HEK293 (cell line): Measurements from ENCODE around the gene CAMK2G.

Experiments
- CTCF ChIA-PET: fragments of 350-600 bp; formaldehyde crosslinking; extraction: SDS; loops from one replicate; lab custom pipeline; 2021; ENCODE audit warnings: antibody characterized with exemption; lab: Yijun Ruan, JAX
- POLR2A ChIA-PET: fragments of 300-600 bp; formaldehyde crosslinking; extraction: SDS; loops from one replicate; lab custom pipeline; 2020; ENCODE audit warnings: antibody characterized with exemption, inconsistent platforms; lab: Yijun Ruan, JAX
- H3K27ac ChIP-seq: fragments of 200-500 bp; sonication (Bioruptor generic); 2 replicates; pipeline ENCODE4 v1.5.1; 2014; ENCODE audit warnings: low read depth, low read length, control low read depth, inconsistent platforms; ENCODE audit errors: extremely low read depth
- H3K36me3 ChIP-seq, 2 experiments: fragments of 200-500 bp in 1 of 2; sonication (Bioruptor generic) in 1 of 2; 1 replicate in 1 of 2; 2 replicates in 1 of 2; pipeline ENCODE4 v1.5.1; 2014 to 2017; ENCODE audit warnings: inconsistent platforms in 2 of 2, low read length in 2 of 2; ENCODE audit not compliant: control insufficient read depth in 2 of 2, insufficient read depth in 1 of 2
- H3K4me1 ChIP-seq: fragments of 200-500 bp; sonication (Bioruptor generic); 2 replicates; pipeline ENCODE4 v1.5.1; 2014; ENCODE audit warnings: mild to moderate bottlenecking, low read length, inconsistent platforms; ENCODE audit not compliant: control insufficient read depth, insufficient read depth
- H3K4me3 ChIP-seq: 2 replicates; pipeline ENCODE4 v1.5.1; 2011; ENCODE audit warnings: low read depth, mild to moderate bottlenecking, control low read depth, low read length, moderate library complexity
- H3K9me3 ChIP-seq: fragments of 200-500 bp; sonication (Bioruptor generic); 2 replicates; pipeline ENCODE4 v1.5.1; 2014; ENCODE audit warnings: low read depth, low read length, inconsistent platforms; ENCODE audit not compliant: control insufficient read depth, insufficient read depth
- ATF2 ChIP-seq: fragments of 450-650 bp; formaldehyde crosslinking; IDR thresholded peaks from 2 replicates; pipeline ENCODE4 v1.5.1; 2016; ENCODE audit warnings: missing biosample characterization, missing genetic modification characterization, low read depth
- GLIS2 ChIP-seq: fragments of 450-650 bp; formaldehyde crosslinking; IDR thresholded peaks from 2 replicates; pipeline ENCODE4 v1.5.1; 2016; ENCODE audit warnings: missing biosample characterization, missing genetic modification characterization
- KLF10 ChIP-seq: fragments of 450-650 bp; IDR thresholded peaks from 2 replicates; pipeline ENCODE4 v1.5.1; 2018; ENCODE audit warnings: missing biosample characterization, mild to moderate bottlenecking, missing genetic modification characterization
- PRDM4 ChIP-seq: fragments of 450-650 bp; formaldehyde crosslinking; IDR thresholded peaks from 2 replicates; pipeline ENCODE4 v1.5.1; 2017; ENCODE audit warnings: missing biosample characterization, missing genetic modification characterization
- REST ChIP-seq: fragments of 450-650 bp; formaldehyde crosslinking; IDR thresholded peaks from 2 replicates; pipeline ENCODE4 v1.5.1; 2016; ENCODE audit warnings: missing biosample characterization, missing genetic modification characterization
- SCRT2 ChIP-seq: fragments of 450-650 bp; formaldehyde crosslinking; IDR thresholded peaks from 2 replicates; pipeline ENCODE4 v1.5.1; 2016; ENCODE audit warnings: missing biosample characterization, missing genetic modification characterization
- YY2 ChIP-seq: fragments of 450-650 bp; formaldehyde crosslinking; IDR thresholded peaks from 2 replicates; pipeline ENCODE4 v1.5.1; 2016; ENCODE audit warnings: missing biosample characterization, missing genetic modification characterization
- ZBTB17 ChIP-seq: fragments of 450-650 bp; formaldehyde crosslinking; IDR thresholded peaks from 2 replicates; pipeline ENCODE4 v1.5.1; 2016; ENCODE audit warnings: missing biosample characterization, missing genetic modification characterization
- ZBTB20 ChIP-seq: fragments of 450-650 bp; formaldehyde crosslinking; IDR thresholded peaks from 2 replicates; pipeline ENCODE4 v1.5.1; 2016; ENCODE audit warnings: missing biosample characterization, missing genetic modification characterization
- ZBTB48 ChIP-seq: fragments of 450-650 bp; formaldehyde crosslinking; IDR thresholded peaks from 2 replicates; pipeline ENCODE4 v1.5.1; 2016; ENCODE audit warnings: missing biosample characterization, missing genetic modification characterization
- ZNF132 ChIP-seq: fragments of 450-650 bp; formaldehyde crosslinking; IDR thresholded peaks from 2 replicates; pipeline ENCODE4 v1.5.1; 2017; ENCODE audit warnings: missing biosample characterization, missing genetic modification characterization, borderline replicate concordance
- ZNF19 ChIP-seq: fragments of 450-650 bp; formaldehyde crosslinking; IDR thresholded peaks from 2 replicates; pipeline ENCODE4; 2016; ENCODE audit warnings: missing biosample characterization, missing genetic modification characterization, low read depth
- ZNF23 ChIP-seq: fragments of 450-650 bp; formaldehyde crosslinking; IDR thresholded peaks from 2 replicates; pipeline ENCODE4 v1.5.1; 2016; ENCODE audit warnings: missing biosample characterization, missing genetic modification characterization, borderline replicate concordance
- ZNF404 ChIP-seq: fragments of 450-650 bp; formaldehyde crosslinking; IDR thresholded peaks from 2 replicates; pipeline ENCODE4 v1.5.1; 2017; ENCODE audit warnings: missing biosample characterization, missing genetic modification characterization
- ZNF423 ChIP-seq: fragments of 450-650 bp; formaldehyde crosslinking; IDR thresholded peaks from 2 replicates; pipeline ENCODE4 v1.5.1; 2016; ENCODE audit warnings: missing biosample characterization, missing genetic modification characterization
- ZNF433 ChIP-seq: fragments of 450-650 bp; formaldehyde crosslinking; IDR thresholded peaks from 2 replicates; pipeline ENCODE4 v1.5.1; 2016; ENCODE audit warnings: missing biosample characterization, missing genetic modification characterization, low read depth
- ZNF513 ChIP-seq: fragments of 450-650 bp; IDR thresholded peaks from 2 replicates; pipeline ENCODE4 v1.5.1; 2018; ENCODE audit warnings: missing biosample characterization, missing genetic modification characterization
- ZNF549 ChIP-seq: fragments of 450-650 bp; IDR thresholded peaks from 2 replicates; pipeline ENCODE4 v1.5.1; 2018; ENCODE audit warnings: missing biosample characterization, missing genetic modification characterization, mild to moderate bottlenecking, inconsistent platforms, moderate library complexity
- ZNF558 ChIP-seq: fragments of 450-650 bp; formaldehyde crosslinking; IDR thresholded peaks from 2 replicates; pipeline ENCODE4 v1.5.1; 2016; ENCODE audit warnings: missing biosample characterization, missing genetic modification characterization
- ZNF600 ChIP-seq: fragments of 450-650 bp; formaldehyde crosslinking; IDR thresholded peaks from 2 replicates; pipeline ENCODE4 v1.5.1; 2016; ENCODE audit warnings: missing biosample characterization, missing genetic modification characterization
- ZNF624 ChIP-seq: fragments of 450-650 bp; formaldehyde crosslinking; IDR thresholded peaks from 2 replicates; pipeline ENCODE4 v1.5.1; 2017; ENCODE audit warnings: missing biosample characterization, missing genetic modification characterization
- ZNF768 ChIP-seq: fragments of 450-650 bp; formaldehyde crosslinking; IDR thresholded peaks from 2 replicates; pipeline ENCODE4 v1.5.1; 2018; ENCODE audit warnings: missing biosample characterization, mild to moderate bottlenecking, missing genetic modification characterization
- ZSCAN30 ChIP-seq: fragments of 450-650 bp; IDR thresholded peaks from 2 replicates; pipeline ENCODE4 v1.5.1; 2018; ENCODE audit warnings: missing biosample characterization, mild to moderate bottlenecking, missing genetic modification characterization, moderate library complexity

Gene CAMK2G

GRCh38 chr10:73914036-73914435 is 39.7 kb upstream of the CAMK2G start (continued):
- TF ChIP-seq REST (tag by site-specific recombination) (no peak), SCRT2 (tag by site-specific recombination) (no peak), ZNF549 (tag by site-specific recombination) (no peak), YY2 (tag by site-specific recombination) (no peak), ZNF19 (tag by site-specific recombination) (no peak), ZNF433 (no peak)

GRCh38 chr10:73911553-73912004 is 37.2 kb upstream of the CAMK2G start:
- Histone ChIP-seq H3K9me3 (no peaks in the 10 kb centered on the region), H3K36me3 (peaks cover 0 to 4% of the 10 kb centered on the region in 2 experiments; a peak in 1 of 3 replicates), H3K4me1 (no peaks in the 10 kb centered on the region), H3K4me3 (peak overlapping the region; percentile 35)
- CTCF ChIA-PET = interaction anchor here (0.7 kb wide), 1 partner anchor 29 kb away, joined by 4 read pairs; no protein-coding TSS in a partner anchor
- POLR2A ChIA-PET = no interaction called here
- no peak for TF ChIP-seq ZNF558 (tag by site-specific recombination)
- 0 out of 2 replicates have a peak, but pooled peaks have one; percentile 5 for TF ChIP-seq ZNF600 (tag by site-specific recombination)
- TF ChIP-seq, all 188 proteins: peak for 1
- H3K27ac ChIP-seq = no peak overlapping the region; the same call in 1 of the 2 replicates

GRCh38 chr10:73910764-73911552 is 36.6 kb upstream of the CAMK2G start, which contains the start of gene PLAU:
TSS of gene PLAU (plus strand) at chr10:73911132. CDS start at chr10:73911556, 424 bp downstream.
- H3K4me1 ChIP-seq = no peaks in the 10 kb centered on the region
- H3K27ac ChIP-seq = no peak within 1 kb of the TSS; the same call in 1 of the 2 replicates
- POLR2A ChIA-PET = no interaction called here
- H3K36me3 ChIP-seq = no peaks in the 10 kb centered on the region
- peak within 1 kb of the TSS; percentile 35 for H3K4me3 ChIP-seq
- CTCF ChIA-PET = interaction anchor here (1.0 kb wide), 1 partner anchor 26 kb away, joined by 5 read pairs; no protein-coding TSS in a partner anchor
- no peaks in the 10 kb centered on the region for H3K9me3 ChIP-seq
- TF ChIP-seq ATF2 (tag by site-specific recombination) (no peak), ZNF624 (no peak), ZNF513 (tag by site-specific recombination) (peak; percentile 19; the same call in 1 of the 2 replicates), ZSCAN30 (0 out of 2 replicates have a peak, but pooled peaks have one; percentile 39), ZNF23 (tag by site-specific recombination) (no peak), ZBTB17 (tag by site-specific recombination) (peak; percentile 31), ZNF132 (tag by site-specific recombination) (no peak), KLF10 (tag by site-specific recombination) (peak; percentile 47; the same call in 1 of the 2 replicates), ZNF768 (no peak), ZNF423 (tag by site-specific recombination) (peak; percentile 53; the same call in 1 of the 2 replicates), PRDM4 (tag by site-specific recombination) (no peak), GLIS2 (peak; percentile 52), ZNF404 (no peak), ZBTB48 (tag by site-specific recombination) (peak; percentile 27; the same call in 1 of the 2 replicates), ZBTB20 (tag by site-specific recombination) (peak; percentile 59; the same call in 1 of the 2 replicates), ZNF549 (tag by site-specific recombination) (no peak)
